ENCODE measurements around the gene MAS1L.
"Not testable (repeated sequence)": the region's sequence is repeated elsewhere in the genome, so short reads cannot be mapped to it uniquely, and the experiment has no call there.

The MAS1L gene

DNA sequence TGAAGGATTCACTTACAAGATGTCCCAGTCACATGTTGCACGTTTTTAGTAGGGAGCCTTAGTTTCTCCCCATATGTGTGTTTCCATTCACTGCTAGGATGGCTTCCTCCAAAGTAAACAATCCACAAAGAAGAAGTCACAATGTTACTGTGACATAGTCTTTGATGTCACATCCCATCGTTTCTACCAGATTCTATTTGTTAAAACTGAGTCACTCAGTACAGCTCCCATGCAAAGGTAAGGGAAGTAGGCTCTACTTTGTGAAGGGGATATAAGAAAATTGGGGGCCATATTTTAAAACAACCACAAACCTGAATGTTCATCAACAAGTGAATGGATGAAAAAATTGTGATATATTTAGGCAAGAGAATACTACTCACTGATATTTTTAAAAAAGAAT lies 30.8 kb downstream of the MAS1L start, which contains the start of the genes OR11A1 and OR2H1:
TSS of gene OR11A1 (minus strand) at position 101 of the 400 bp plus-strand sequence. CDS start 29,430 bp downstream, outside the sequence.
TSS of gene OR2H1 (plus strand) at position 185 of the 400 bp plus-strand sequence. CDS start 4,615 bp downstream, outside the sequence.
- TF ChIP-seq, protein P1, sequence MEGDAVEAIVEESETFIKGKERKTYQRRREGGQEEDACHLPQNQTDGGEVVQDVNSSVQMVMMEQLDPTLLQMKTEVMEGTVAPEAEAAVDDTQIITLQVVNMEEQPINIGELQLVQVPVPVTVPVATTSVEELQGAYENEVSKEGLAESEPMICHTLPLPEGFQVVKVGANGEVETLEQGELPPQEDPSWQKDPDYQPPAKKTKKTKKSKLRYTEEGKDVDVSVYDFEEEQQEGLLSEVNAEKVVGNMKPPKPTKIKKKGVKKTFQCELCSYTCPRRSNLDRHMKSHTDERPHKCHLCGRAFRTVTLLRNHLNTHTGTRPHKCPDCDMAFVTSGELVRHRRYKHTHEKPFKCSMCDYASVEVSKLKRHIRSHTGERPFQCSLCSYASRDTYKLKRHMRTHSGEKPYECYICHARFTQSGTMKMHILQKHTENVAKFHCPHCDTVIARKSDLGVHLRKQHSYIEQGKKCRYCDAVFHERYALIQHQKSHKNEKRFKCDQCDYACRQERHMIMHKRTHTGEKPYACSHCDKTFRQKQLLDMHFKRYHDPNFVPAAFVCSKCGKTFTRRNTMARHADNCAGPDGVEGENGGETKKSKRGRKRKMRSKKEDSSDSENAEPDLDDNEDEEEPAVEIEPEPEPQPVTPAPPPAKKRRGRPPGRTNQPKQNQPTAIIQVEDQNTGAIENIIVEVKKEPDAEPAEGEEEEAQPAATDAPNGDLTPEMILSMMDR (conservative IDR thresholded peaks at IDR 0.05; ENCODE audit: low read length), result no peak
- H3K4me3 ChIP-seq (ENCODE audit: low read length), result no peak within 1 kb of the TSS
- no peak for DNase-seq (ENCODE audit: low read depth)

DNA sequence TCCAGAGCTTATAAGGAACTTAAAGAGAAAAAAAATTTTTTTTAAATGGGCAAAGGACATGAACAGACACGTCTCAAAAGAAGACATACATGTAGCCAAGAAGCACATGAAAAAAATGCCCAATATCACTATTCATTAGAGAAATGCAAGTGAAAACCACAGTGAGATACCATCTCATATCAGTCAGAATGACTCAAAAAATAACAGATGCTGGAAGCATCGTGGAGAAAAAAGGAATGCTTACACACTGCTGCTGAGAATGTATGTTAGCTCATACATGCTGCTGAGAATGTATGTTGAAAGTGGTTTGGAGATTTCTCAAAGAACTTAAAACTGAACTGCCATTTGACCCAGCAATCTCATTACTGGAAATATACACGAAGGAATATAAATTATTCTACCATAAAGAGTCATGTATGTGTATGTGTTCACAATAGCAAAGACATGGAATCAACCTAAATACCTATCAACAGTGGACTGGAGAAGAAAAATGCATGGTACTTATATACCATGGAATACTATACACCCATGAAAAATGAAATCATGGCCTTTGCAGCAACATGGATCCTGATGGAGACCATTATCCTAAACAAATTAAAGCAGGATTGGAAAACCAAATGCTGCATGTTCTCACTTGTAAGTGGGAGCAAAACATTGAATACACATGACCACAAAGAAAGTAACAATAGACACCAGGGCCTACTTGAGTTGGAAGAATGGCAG lies 36.1 kb downstream of the MAS1L start:
- no peak for DNase-seq (ENCODE audit: low read depth)
- TF ChIP-seq, protein P1 (conservative IDR thresholded peaks at IDR 0.05; ENCODE audit: low read length), result no peak
- H3K4me3 ChIP-seq (ENCODE audit: low read length), result no peak overlapping the region

DNA sequence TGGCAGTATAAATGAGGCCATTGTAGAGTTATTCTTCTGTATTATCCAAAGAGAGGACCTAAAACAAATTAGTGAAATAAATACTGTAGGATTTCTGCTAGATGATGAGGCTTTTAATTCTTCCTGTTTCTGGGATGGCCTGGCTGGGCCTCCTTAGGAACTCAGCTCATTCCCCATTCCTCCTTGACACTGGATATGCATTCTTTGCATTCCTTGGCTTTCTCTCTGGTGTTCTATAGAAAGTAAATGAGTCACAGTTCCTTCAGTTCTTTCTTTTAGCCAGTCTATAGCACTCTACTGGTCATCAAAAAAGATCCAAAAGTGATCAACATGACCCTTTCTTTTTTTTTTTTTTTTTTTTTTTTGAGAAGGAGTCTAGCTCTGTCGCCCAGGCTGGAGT lies 40.1 kb downstream of the MAS1L start:
- no peak for DNase-seq (ENCODE audit: low read depth)
- H3K4me3 ChIP-seq (ENCODE audit: low read length), result no peak overlapping the region
- TF ChIP-seq, protein P1 (conservative IDR thresholded peaks at IDR 0.05; ENCODE audit: low read length), result no peak

DNA sequence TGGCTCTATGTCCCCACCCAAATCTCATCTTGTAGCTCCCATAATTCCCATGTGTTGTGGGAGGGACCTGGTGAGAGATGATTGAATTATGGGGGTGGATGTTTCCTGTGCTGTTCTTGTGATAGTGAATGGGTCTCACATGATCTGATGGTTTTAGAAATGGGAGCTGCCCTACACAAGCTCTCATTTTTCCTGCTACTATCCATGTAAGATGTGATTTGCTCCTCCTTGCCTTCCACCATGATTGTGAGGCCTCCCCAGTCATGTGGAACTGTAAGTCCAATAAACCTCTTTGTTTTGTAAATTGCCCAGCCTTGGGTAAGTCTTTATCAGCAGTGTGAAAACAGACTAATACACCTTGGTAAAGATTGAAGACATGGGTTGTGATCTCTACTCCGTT lies 43.7 kb downstream of the MAS1L start:
- not testable (repeated sequence) for DNase-seq (ENCODE audit: low read depth); H3K4me3 ChIP-seq (ENCODE audit: low read length)

GRCh38 chr6:29442719-29443118 lies 45.0 kb downstream of the MAS1L start:
- TF ChIP-seq, protein P1 (conservative IDR thresholded peaks at IDR 0.05; ENCODE audit: low read length), result no peak
- no peak for DNase-seq (ENCODE audit: low read depth)

GRCh38 chr6:29439006-29439405 lies 48.8 kb downstream of the MAS1L start, which contains the start of gene OR10C1:
TSS of gene OR10C1 (plus strand) at chr6:29439306. CDS start at chr6:29440016, 710 bp downstream.
- no peak within 1 kb of the TSS for H3K4me3 ChIP-seq (ENCODE audit: low read length)
- TF ChIP-seq, protein P1 (conservative IDR thresholded peaks at IDR 0.05; ENCODE audit: low read length), result no peak
- no peak for DNase-seq (ENCODE audit: low read depth)

More at GRCh38 chr6:29442719-29443118, 45.0 kb downstream of the MAS1L start:
- H3K4me3 ChIP-seq (ENCODE audit: low read length), result no peak overlapping the region

GRCh38 chr6:29436730-29437129 lies 51.0 kb downstream of the MAS1L start:
- not testable (repeated sequence) for H3K4me3 ChIP-seq (ENCODE audit: low read length)

More at GRCh38 chr6:29436730-29437129, 51.0 kb downstream of the MAS1L start:
- not testable (repeated sequence) for DNase-seq (ENCODE audit: low read depth)

Measured in AG10803 (cell line).